SK-N-SH (cell line): ENCODE results near the gene STX1B. TPM values are rescaled to one million over a fixed set of nuclear protein-coding genes. Genes with fewer than 3 reads are reported as not detected.

ENCODE experiments used
- CHD2 ChIP-seq: fragments of 150-350 bp; IDR thresholded peaks from 2 replicates; pipeline ENCODE4 v1.6.1; 2018; ENCODE audit warnings: low read length; ENCODE audit not compliant: partially characterized antibody
- CTCF ChIP-seq: fragments of 200-600 bp; sonication (generic); IDR thresholded peaks from 2 replicates; pipeline ENCODE4 v1.6.1; 2017; ENCODE audit warnings: antibody characterized with exemption, mild to moderate bottlenecking, moderate library complexity
- ELF1 ChIP-seq: IDR thresholded peaks from 2 replicates; pipeline ENCODE4 v1.4.0; 2012
- EP300 ChIP-seq, 2 experiments: IDR thresholded peaks; 2 replicates each; pipeline versions ENCODE4 v1.4.0 to v1.6.1; 2012; ENCODE audit warnings: borderline replicate concordance in 1 of 2, low read depth in 1 of 2, low read length in 1 of 2
- EZH2phosphoT487 ChIP-seq: fragments of 200-600 bp; sonication (generic); IDR thresholded peaks from 2 replicates; pipeline ENCODE4 v1.6.1; 2017; ENCODE audit warnings: low read depth, mixed run types, mild to moderate bottlenecking, antibody characterized with exemption, moderate library complexity, borderline replicate concordance
- FOSL2 ChIP-seq: IDR thresholded peaks from 2 replicates; pipeline ENCODE4 v1.4.0; 2012; ENCODE audit warnings: low read depth, mild to moderate bottlenecking, moderate library complexity, borderline replicate concordance
- GABPA ChIP-seq: IDR thresholded peaks from 2 replicates; pipeline ENCODE4 v1.4.0; 2012; ENCODE audit warnings: low read depth, mild to moderate bottlenecking
- GATA2 ChIP-seq: sonication (generic); formaldehyde crosslinking; IDR thresholded peaks from 2 replicates; pipeline ENCODE4 v1.5.0; 2020; ENCODE audit warnings: mild to moderate bottlenecking, missing genetic modification reagents
- JUND ChIP-seq: IDR thresholded peaks from 2 replicates; pipeline ENCODE4 v1.4.0; 2012
- MEF2A ChIP-seq: IDR thresholded peaks from 2 replicates; pipeline ENCODE4 v1.4.0; 2012; ENCODE audit warnings: low read depth, borderline replicate concordance
- NFIC ChIP-seq: IDR thresholded peaks from 2 replicates; pipeline ENCODE4 v1.4.0; 2012; ENCODE audit warnings: borderline replicate concordance
- NRF1 ChIP-seq: IDR thresholded peaks from 2 replicates; pipeline ENCODE4 v1.6.1; 2012; ENCODE audit warnings: low read depth, mild to moderate bottlenecking, low read length
- PBX3 ChIP-seq: IDR thresholded peaks from 2 replicates; pipeline ENCODE4; 2012
- RCOR1 ChIP-seq: fragments of 150-350 bp; IDR thresholded peaks from 2 replicates; pipeline ENCODE4 v1.6.1; 2017; ENCODE audit warnings: antibody characterized with exemption, low read length
- REST ChIP-seq: IDR thresholded peaks from 2 replicates; pipeline ENCODE4 v1.6.1; 2012; ENCODE audit warnings: mild to moderate bottlenecking, low read depth, low read length, moderate library complexity
- RFX5 ChIP-seq: IDR thresholded peaks from 2 replicates; pipeline ENCODE4 v1.6.1; 2012; ENCODE audit warnings: mild to moderate bottlenecking, improper control_type of control experiment, low read length
- RXRA ChIP-seq: IDR thresholded peaks from 2 replicates; pipeline ENCODE4 v1.4.0; 2012; ENCODE audit warnings: low read depth, mild to moderate bottlenecking, borderline replicate concordance
- SMC3 ChIP-seq: IDR thresholded peaks from 2 replicates; pipeline ENCODE4 v1.6.1; 2012; ENCODE audit warnings: low read depth, low read length, improper control_type of control experiment
- TEAD4 ChIP-seq: IDR thresholded peaks from 2 replicates; pipeline ENCODE4 v1.4.0; 2012; ENCODE audit warnings: mild to moderate bottlenecking, borderline replicate concordance; ENCODE audit not compliant: insufficient read depth
- USF2 ChIP-seq: fragments of 150-350 bp; IDR thresholded peaks from 2 replicates; pipeline ENCODE4 v1.6.1; 2017; ENCODE audit warnings: antibody characterized with exemption, low read length, low read depth, borderline replicate concordance
- ZBTB33 ChIP-seq: IDR thresholded peaks from 2 replicates; pipeline ENCODE4 v1.4.0; 2012; ENCODE audit warnings: low read depth, borderline replicate concordance
- polyA plus RNA-seq, 3 experiments: library from polyadenylated mRNA; depleted of rRNA; stranded (reverse); fragments of >200 nt; gene quantifications; 2 replicates each; pipeline ENCODE4 v1.2.3, GENCODE V29; 2012

STX1B gene
- polyA plus RNA-seq, 1 of the 3 experiments (the other 2 are of a cell fraction), result 21.2 TPM

GRCh38 chr16:30957456-30958174 lies 52.8 kb downstream of the STX1B start, which contains the start of gene SETD1A (continued):
- TF ChIP-seq MEF2A (no peak), EZH2phosphoT487 (no peak), SMC3 (no peak), REST (0 out of 2 replicates have a peak, but pooled peaks have one; percentile 14), GATA2 (no peak), RXRA (no peak), GABPA (peak; percentile 61), ZBTB33 (no peak), TEAD4 (no peak), NRF1 (peak; percentile 50), CHD2 (peak; percentile 68), ELF1 (peak; percentile 61; the same call in 1 of the 2 replicates), FOSL2 (no peak), NFIC (peak; percentile 32), CTCF (no peak), EP300 (IDR thresholded peaks at IDR 0.05; ENCODE audit: borderline replicate concordance in 1 of 2, low read depth in 1 of 2, low read length in 1 of 2) (peak; percentile 78 to 94; a peak in 3 of 4 replicates), JUND (no peak), USF2 (no peak; the same call in 1 of the 2 replicates), RFX5 (no peak), PBX3 (no peak), RCOR1 (no peak)
